ENCODE data around the gene C1GALT1. TPM values are rescaled to one million over a fixed set of nuclear protein-coding genes. Genes with fewer than 3 reads are reported as not detected.

The C1GALT1 gene
- total RNA-seq, 2 donors from 2014 or later: 31.8 to 35.5 TPM

DNA sequence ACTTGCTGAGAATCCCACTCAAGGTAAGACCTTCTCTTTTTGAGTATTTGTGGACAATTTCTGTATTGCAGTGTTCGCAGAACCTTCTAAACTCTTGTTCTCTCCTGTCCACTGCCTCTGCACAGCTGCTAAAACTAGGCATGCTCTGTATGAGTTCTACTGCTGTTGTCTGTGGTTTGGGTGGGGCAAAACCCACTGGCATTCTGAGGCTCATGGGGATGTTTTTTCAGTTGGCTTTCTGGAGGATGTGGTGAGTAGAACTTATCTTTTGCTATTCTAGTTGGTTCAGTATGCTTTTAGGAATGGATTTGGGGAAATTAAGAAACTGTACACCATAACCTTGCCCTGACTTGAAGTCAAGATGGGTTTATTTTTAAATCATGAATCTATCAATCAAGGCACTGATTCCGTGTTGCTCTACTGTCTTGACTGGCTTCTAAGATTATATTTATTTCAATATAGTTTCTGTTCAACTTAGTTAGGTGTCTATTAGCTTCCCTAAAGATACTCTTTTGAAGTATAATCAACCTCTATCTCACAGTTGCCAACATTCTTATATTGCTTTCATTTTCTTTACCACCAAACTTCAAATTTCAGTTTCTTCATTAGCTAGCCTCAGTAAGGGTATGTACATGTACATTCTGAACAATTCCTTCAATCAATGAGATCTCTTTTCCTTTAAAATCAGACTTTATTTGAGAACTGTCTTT, 25.0 kb upstream of the C1GALT1 start:
- Mint-ChIP-seq H3K27ac (peak overlapping the region; percentile 11 to 83), H3K9me3 (peaks cover 11 to 28% of the 10 kb centered on the region in 2 donors), H3K36me3 (peaks cover 21 to 31% of the 10 kb centered on the region in 2 donors)
- peak; percentile 83 to 92 for ATAC-seq
- peak; percentile 11 to 56 for DNase-seq (ENCODE audit: low spot score in 2 of 2)

DNA sequence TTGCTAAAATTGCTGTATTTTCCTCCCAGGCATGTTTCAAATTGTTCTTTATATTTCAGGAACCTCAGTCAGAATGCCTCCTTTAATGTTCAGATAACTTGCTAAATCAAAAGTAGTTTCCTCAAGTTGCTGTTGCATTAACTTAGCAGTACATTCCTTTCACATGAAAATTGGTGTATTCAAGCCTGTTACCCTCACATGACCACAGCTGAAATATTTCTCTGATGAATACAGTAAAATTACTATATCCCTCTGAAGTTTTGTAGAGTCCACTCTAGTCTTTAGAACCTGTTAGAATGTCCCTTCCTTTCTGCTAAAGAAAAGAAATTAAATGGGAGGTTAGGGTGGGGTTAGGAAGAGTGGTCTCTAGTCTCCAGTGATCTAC, 24.5 kb upstream of the C1GALT1 start:
- H3K27ac Mint-ChIP-seq: peak overlapping the region in 1 of 2 donors; percentile 83
- ATAC-seq: no peak
- DNase-seq (ENCODE audit: low spot score in 2 of 2): no peak
- peaks cover 11 to 28% of the 10 kb centered on the region in 2 donors for H3K9me3 Mint-ChIP-seq
- peaks cover 21 to 31% of the 10 kb centered on the region in 2 donors for H3K36me3 Mint-ChIP-seq

DNA sequence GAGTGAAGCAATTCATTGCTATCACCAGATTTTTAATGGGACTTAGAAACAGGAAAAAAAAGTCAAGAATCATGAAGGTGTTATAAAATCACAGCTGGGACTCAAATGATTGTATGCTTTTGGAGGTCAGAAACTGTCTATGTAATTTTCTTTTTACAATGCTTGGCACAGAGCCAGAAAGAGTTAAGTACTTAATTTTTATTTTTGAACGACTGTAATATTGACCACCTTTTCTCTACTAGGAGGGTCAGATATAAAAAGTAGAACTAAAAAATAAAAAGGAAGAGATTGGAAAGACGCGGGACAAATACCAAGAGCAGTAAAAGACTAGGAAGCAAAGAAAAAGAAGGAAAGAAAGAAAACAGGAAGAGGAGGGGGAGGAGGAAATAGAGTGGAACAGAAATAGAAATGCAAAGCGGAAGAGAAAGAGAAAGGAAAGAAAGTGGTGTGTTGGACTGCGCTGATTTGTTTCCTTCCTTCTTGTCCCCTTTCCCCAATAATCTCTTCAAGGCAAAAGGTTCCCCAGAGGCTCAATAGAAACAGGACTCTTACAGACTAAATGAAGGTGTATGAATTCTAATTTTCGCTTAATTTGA, 23.2 kb upstream of the C1GALT1 start:
- DNase-seq (ENCODE audit: low spot score in 2 of 2) (no peak), ATAC-seq (no peak)
- peaks cover 11 to 23% of the 10 kb centered on the region in 2 donors for H3K9me3 Mint-ChIP-seq
- H3K36me3 Mint-ChIP-seq: peaks cover 14 to 22% of the 10 kb centered on the region in 2 donors
- peak overlapping the region in 1 of 2 donors; percentile 83 for H3K27ac Mint-ChIP-seq

DNA sequence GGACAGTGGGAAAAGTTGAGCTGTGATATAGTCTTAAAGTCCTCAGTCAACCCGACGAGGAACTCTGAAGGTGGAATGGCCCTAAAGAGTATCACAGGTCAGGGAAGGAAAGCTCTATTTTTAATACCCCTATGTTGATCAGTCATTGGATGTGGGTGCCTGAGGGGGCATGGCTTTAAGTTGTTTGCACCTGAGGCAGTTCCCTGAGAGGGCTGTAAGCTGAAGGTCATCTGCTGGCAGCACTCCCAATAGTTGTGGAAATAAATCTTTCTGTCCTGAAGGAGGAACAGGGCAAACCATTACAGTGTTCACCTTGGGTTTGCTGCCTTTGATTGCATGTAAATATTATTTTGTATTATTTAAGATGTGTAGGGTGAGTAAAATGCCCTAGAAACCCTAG, 17.8 kb upstream of the C1GALT1 start:
- Mint-ChIP-seq H3K36me3 (peaks cover 0 to 5% of the 10 kb centered on the region in 2 donors), H3K27ac (no peak overlapping the region), H3K9me3 (peaks cover 5 to 9% of the 10 kb centered on the region in 2 donors)
- DNase-seq (ENCODE audit: low spot score in 2 of 2) (no peak), ATAC-seq (no peak)

DNA sequence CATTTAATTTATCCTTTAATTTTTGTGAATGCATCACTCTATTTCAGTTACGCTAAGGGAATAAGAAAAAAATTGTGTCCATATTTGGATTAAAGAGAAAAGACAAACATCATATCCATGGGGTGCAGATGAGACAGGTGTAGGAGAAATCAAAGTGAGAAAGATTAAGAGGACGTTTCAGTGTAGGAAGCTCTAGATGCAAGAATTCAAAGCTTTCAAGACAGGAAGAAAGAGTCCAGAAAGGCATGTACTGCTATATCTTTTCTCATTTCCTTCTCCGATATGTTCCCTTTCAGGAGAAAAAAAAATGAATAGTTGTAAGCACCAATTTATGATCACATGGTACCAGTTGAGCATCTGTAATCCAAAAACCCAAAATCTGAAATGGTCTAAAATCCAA, 17.0 kb upstream of the C1GALT1 start:
- H3K36me3 Mint-ChIP-seq: peaks cover 0 to under 1% of the 10 kb centered on the region in 2 donors

DNA sequence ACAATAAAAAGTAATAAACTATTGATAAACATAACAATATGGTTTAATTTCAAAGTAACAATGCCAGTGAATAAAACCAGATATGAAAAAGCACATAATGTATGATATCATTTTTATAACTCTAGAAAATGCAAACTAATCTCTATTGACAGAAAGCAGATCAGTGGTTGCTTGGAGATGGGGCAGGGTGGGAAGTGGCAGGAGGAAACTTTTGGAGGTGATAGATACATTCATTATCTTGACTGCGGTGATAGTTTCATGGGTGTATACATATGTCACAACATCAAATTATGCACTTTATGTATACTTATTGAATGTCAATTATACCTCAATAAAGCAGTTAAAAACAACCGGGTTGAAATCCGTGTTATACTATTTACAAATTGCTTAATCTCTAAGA, 16.0 kb upstream of the C1GALT1 start:
- ATAC-seq (no peak), DNase-seq (ENCODE audit: low spot score in 2 of 2) (no peak)
- no peaks in the 10 kb centered on the region for H3K36me3 Mint-ChIP-seq
- no peak overlapping the region for H3K27ac Mint-ChIP-seq
- H3K9me3 Mint-ChIP-seq: peaks cover 0 to under 1% of the 10 kb centered on the region in 2 donors

More for the DNA sequence above, 17.0 kb upstream of the C1GALT1 start:
- H3K27ac Mint-ChIP-seq: no peak overlapping the region
- H3K9me3 Mint-ChIP-seq: peaks cover under 1 to 4% of the 10 kb centered on the region in 2 donors
- no peak for ATAC-seq
- no peak for DNase-seq (ENCODE audit: low spot score in 2 of 2)

DNA sequence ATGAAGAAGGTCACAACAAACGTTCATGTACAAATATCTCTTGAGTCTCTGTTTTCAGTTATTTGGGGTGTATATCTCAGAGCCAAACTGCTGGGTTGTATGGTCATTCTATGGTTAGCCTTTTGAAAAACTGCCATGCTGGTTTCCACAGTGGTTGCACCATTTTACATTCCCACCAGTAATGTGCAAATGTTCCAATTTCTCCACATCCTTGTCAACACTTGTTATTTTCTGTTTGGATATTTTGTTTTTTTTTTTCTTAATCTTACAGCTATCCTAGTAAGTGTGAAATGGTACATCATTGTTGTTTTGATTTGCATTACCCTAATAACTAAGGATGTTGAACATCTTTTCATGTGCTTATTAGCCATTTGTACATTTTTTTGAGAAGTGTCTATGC, 13.0 kb upstream of the C1GALT1 start:
- Mint-ChIP-seq H3K27ac (no peak overlapping the region), H3K9me3 (peaks cover 8 to 17% of the 10 kb centered on the region in 2 donors), H3K36me3 (peaks cover 0 to 13% of the 10 kb centered on the region in 2 donors)
- no peak for DNase-seq (ENCODE audit: low spot score in 2 of 2)
- ATAC-seq: no peak

DNA sequence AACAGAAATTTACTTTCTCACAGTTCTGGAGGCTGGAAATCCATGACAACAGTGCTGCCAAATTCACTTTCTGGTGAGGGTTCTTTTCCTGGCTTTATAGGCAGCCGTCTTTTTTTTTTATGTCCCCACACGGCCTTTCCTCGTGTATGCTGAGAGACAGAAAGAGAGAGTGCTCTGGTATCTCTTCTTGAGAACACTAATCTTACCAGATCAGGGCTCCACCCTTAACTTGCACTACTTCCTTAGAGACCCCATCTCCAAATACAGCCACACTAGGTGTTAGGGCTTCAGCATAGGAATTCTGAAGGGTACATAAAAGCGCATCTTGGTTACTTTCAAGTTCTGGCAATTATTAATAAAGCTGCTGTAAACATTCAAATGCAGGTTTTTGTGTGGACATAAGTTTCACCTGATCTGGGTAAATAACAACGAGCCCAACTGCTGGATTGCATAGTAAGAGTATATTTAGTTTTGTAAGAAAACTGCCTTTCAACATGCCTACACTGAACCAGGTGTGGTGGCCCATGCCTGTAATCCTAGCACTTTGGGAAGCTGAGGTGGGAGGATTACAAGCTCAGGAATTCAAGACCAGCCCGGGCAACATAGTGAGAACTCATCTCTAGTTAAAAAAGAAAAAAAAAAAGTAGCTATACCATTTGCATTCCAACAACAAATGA, 8.2 kb upstream of the C1GALT1 start:
- H3K27ac Mint-ChIP-seq: no peak overlapping the region
- DNase-seq (ENCODE audit: low spot score in 2 of 2) (no peak), ATAC-seq (no peak)
- peaks cover 0 to 21% of the 10 kb centered on the region in 2 donors for H3K36me3 Mint-ChIP-seq
- H3K9me3 Mint-ChIP-seq: peaks cover 8 to 25% of the 10 kb centered on the region in 2 donors

DNA sequence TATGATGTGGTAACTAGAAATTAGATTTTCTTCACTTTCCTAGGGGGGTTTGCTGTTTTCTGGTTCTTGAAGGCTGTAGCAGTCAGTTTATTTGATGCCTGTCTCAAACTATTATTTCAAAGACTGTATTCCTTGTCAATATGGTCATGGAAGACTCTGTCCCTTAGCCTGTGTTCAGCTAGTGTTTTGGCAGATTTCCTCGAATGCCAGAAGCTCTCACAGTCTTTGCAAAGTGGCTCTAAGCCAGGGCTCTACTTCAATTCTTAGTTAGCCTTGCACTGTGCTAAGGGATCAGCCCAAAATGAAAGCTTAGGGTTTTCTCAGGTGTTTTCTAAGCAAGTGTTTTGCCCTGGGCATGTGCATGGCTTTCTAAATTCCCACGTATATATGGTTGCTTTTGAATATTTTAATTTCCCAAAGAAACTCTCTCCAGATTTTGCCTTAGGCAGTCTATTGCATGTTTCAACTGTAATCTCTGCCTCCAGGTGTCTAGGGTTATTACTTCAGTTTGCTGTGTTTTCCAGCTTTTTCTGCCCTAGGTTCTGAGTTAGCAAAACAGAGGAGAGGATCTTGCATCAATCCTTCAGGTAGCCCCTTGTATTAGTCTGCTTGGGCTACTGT, 7.2 kb upstream of the C1GALT1 start:
- H3K36me3 Mint-ChIP-seq: peaks cover 0 to 21% of the 10 kb centered on the region in 2 donors
- no peak for DNase-seq (ENCODE audit: low spot score in 2 of 2)
- no peak for ATAC-seq

DNA sequence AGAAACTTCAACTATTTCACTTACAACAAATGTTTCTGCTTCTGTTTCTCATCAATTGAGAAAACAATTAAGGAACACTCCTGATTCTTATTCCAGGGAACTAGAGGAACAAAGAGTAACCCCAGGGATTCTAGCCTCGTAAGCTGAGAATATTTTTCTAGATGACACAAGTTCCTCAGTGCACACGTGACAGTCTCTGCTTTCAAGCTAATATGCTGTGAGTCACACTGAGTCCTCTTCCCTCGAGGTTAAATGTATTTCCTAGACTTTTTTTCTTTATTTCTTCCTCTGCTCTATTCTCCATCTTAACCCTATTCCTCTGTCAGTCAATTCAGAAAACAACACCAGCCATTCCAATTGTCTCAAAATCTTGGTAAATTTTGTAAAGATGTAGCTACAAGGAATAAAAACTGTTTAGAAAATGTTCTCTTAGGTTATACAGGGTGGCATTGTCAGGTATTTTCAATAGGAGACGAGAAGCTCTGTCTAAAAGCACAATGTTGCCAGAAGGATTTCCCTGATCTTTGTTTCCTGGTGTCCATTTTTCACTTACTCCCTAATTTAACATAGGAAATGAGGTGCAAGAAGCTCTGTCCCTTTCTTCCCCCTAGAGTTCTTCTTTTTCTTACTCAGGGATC, 5.8 kb upstream of the C1GALT1 start:
- peaks cover 0 to 21% of the 10 kb centered on the region in 2 donors for H3K36me3 Mint-ChIP-seq
- no peak for DNase-seq (ENCODE audit: low spot score in 2 of 2)
- ATAC-seq: peak; percentile 44 to 47
- H3K27ac Mint-ChIP-seq: peak overlapping the region in 1 of 2 donors; percentile 25
- H3K9me3 Mint-ChIP-seq: peaks cover 8 to 22% of the 10 kb centered on the region in 2 donors

More for the DNA sequence above, 7.2 kb upstream of the C1GALT1 start:
- Mint-ChIP-seq H3K9me3 (peaks cover 8 to 25% of the 10 kb centered on the region in 2 donors), H3K27ac (no peak overlapping the region)

DNA sequence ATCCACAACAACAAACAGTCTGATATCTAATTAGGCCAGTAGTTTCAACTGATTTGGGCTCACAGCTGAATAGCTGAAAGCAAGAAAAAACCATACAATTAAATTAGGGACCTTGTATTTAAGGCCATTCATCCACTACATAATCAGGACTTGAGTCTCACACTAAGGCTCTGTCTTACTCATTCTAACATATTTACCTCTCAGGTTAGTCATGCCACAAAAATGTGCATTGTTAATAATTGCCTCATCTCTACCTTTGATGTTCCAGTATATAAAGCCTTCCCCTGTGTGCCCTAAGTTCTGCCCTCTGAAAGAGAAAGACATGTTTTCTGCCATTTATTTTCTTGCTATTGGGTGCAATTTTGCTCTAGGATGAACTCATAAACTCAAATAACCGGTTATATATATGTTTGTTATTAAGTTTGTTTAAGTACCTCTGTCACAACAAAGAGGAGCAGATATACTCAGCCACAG, 5.3 kb upstream of the C1GALT1 start:
- Mint-ChIP-seq H3K9me3 (peaks cover 8 to 20% of the 10 kb centered on the region in 2 donors), H3K36me3 (peaks cover 0 to 21% of the 10 kb centered on the region in 2 donors), H3K27ac (peak overlapping the region in 1 of 2 donors; percentile 25)
- peak in 1 of 2 donors; percentile 73 for ATAC-seq
- no peak for DNase-seq (ENCODE audit: low spot score in 2 of 2)

DNA sequence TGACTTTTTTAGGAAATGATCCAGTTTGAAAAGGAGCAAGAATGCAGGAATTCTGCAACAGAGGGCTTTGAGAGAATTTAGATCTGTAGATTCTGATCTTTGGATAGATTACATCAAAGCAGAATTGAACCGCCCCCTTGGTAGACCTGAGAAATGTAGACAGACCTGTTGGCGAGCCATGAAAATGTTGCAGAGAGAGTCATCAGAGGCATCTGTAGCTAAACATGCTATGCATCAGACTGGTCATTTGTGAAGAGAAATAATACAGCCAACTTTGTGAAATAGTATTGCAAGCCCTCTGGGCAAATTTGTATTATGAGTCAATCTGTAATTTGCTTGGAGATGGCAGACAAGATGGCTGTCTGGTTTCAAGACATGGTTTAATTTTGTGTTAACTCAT, 4.3 kb upstream of the C1GALT1 start:
- DNase-seq (ENCODE audit: low spot score in 2 of 2) (no peak), ATAC-seq (no peak)
- H3K36me3 Mint-ChIP-seq: peaks cover 0 to 12% of the 10 kb centered on the region in 2 donors
- no peak overlapping the region for H3K27ac Mint-ChIP-seq
- peaks cover 2 to 11% of the 10 kb centered on the region in 2 donors for H3K9me3 Mint-ChIP-seq

DNA sequence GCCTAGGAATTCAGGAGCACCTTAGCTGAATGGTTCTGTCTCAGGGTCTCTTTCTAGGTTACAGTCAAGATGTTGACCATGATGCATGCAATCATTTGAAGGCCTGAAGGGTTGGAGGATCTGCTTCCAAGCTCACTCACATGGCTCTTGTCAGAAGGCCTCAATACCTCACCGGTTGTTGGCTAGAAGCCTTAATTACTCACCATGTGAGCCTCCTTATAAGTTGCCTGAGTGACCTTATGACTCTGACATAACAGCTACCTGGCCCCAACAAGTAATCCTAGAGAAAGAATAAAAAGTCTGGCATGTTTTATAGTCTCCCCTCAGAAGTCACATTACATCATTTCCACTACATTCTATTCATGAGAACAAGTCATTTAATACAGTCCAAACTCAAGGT, 3.4 kb upstream of the C1GALT1 start:
- DNase-seq (ENCODE audit: low spot score in 2 of 2): no peak
- no peak overlapping the region for H3K27ac Mint-ChIP-seq
- ATAC-seq: no peak
- peaks cover 0 to 8% of the 10 kb centered on the region in 2 donors for H3K36me3 Mint-ChIP-seq
- H3K9me3 Mint-ChIP-seq: peaks cover 0 to 8% of the 10 kb centered on the region in 2 donors

DNA sequence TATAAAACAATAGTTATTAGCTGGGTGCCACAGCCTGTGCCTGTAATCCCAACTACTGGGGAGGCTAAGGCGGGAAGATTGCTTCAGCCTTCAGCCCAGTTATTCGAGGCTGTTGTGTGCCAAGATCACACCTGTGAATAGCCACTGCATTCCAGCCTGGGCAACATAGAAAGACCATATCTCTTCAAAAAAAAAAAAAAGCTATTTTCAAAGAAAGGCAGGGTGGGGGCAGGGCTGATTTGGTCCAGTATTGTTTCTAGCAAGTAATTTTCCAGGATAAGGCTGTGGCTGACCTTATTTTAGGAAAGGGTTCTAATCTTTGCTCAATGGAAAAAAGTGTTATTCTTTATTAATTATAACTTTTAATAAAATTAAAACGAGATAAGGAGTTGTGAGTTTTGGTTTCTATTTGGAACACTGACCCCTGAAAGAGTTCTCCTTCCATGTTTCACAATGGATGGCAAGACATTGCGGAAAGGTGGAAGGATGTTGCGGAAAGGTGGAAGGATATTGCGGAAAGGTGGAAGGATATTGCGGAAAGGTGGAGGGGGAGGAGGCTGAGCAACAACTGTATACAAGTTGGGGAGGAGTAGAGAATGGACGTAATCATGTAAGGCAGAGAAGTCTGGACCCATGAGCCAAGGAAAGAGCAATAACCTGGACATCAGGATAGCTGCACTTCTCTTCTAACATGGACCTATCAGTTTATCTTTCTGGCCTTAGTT, 1.5 kb upstream of the C1GALT1 start:
- Mint-ChIP-seq H3K27ac (peak overlapping the region; percentile 16 to 94), H3K36me3 (peaks cover 0 to 9% of the 10 kb centered on the region in 2 donors), H3K9me3 (no peaks in the 10 kb centered on the region)
- DNase-seq (ENCODE audit: low spot score in 2 of 2) (no peak), ATAC-seq (no peak)

DNA sequence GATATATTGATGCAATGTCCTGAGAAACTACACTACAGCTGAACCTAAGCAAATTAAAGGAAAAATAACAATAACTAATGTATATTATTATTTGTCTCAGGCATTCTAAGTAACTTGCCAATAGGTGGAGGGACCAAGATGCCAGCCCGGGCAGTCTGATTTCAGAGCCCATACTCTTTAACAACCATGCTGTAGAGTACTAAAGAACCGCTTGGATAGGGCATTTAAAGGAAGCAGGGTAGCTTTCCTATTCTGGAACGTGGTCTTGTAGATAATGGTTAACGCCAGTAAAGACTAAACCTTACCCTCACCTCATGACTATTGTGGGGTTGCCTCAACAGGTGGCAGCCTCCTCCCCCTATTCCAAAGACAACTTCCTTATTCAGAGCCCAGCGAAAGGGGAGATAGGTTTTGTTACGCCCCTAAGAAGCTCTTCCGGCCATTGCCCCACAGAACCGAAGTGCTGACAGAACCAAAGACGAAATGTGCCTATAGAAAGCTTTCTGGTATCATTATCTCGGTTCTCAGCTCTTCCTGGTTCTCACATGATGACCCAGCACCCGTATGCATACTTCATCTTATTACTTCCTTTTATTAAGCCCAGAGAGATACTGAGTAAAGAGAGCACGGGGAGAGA, 707 bp upstream of the C1GALT1 start:
- no peaks in the 10 kb centered on the region for H3K9me3 Mint-ChIP-seq
- ATAC-seq: peak; percentile 35 to 46
- DNase-seq (ENCODE audit: low spot score in 2 of 2): peak in 1 of 2 donors; percentile 28
- H3K27ac Mint-ChIP-seq: peak overlapping the region; percentile 94
- H3K36me3 Mint-ChIP-seq: peaks cover 0 to 9% of the 10 kb centered on the region in 2 donors
